Muscle of leg (tissue), 11 donors: ENCODE data around the gene NCKAP5. TPM values are rescaled to one million over a fixed set of nuclear protein-coding genes. Genes with fewer than 3 reads are reported as not detected.
"Not testable (repeated sequence)": the region's sequence is repeated elsewhere in the genome, so short reads cannot be mapped to it uniquely, and the experiment has no call there.

Experiments used
- DNase-seq: peaks from one replicate; pipeline ENCODE4 v3.0.0; 2013
- H3K27ac ChIP-seq: one replicate; pipeline ENCODE4 v1.5.1; 2013; ENCODE audit warnings: mild to moderate bottlenecking, low read length, control low read depth
- H3K27me3 ChIP-seq: one replicate; pipeline ENCODE4 v1.6.1; 2013; ENCODE audit warnings: low read length; ENCODE audit not compliant: control insufficient read depth, insufficient read depth
- H3K36me3 ChIP-seq: one replicate; pipeline ENCODE4 v1.6.1; 2013; ENCODE audit warnings: low read length; ENCODE audit not compliant: control insufficient read depth, insufficient read depth
- H3K4me1 ChIP-seq: one replicate; pipeline ENCODE4 v1.6.1; 2013; ENCODE audit warnings: low read length; ENCODE audit not compliant: control insufficient read depth, insufficient read depth
- H3K4me3 ChIP-seq: one replicate; pipeline ENCODE4 v1.5.1; 2013; ENCODE audit warnings: low read length, control low read depth
- H3K9me3 ChIP-seq: replicated peaks from 2 replicates; pipeline ENCODE4 v1.6.1; 2013; ENCODE audit warnings: low read depth, low read length; ENCODE audit not compliant: control insufficient read depth
- WGBS: methylation state at CpG from one replicate; pipeline ENCODE4 v1.1.5; 2013; ENCODE audit warnings: missing lambda C conversion rate; ENCODE audit not compliant: insufficient coverage; 5-methylcytosine and 5-hydroxymethylcytosine counted together
- polyA plus RNA-seq, 8 donors: library from polyadenylated mRNA; unstranded; fragments of 120-200 nt; gene quantifications; one replicate each; pipeline versions ENCODE4 v1.2.1 to v1.2.3, GENCODE V29; 2013; ENCODE audit warnings: inconsistent platforms in 1 of 8, low replicate concordance in 1 of 8; ENCODE audit not compliant: insufficient read length in 8 of 8, insufficient read depth in 1 of 8
- total RNA-seq: library from RNA; stranded (reverse); fragments of 120-200 nt; gene quantifications from one replicate; pipeline ENCODE4 v1.2.4, GENCODE V29; 2013

NCKAP5 gene
- total and polyA plus RNA-seq, 9 donors, result 3.7 to 8.9 (median 5.0) TPM

- no peak for DNase-seq
- Histone ChIP-seq H3K4me1 (no peaks in the 10 kb centered on the region), H3K9me3 (no peaks in the 10 kb centered on the region), H3K27me3 (no peaks in the 10 kb centered on the region), H3K4me3 (no peak overlapping the region), H3K27ac (no peak overlapping the region), H3K36me3 (no peaks in the 10 kb centered on the region)
These were observed 92.7 kb downstream of the NCKAP5 start for GRCh38 chr2:133475610-133476009.

GRCh38 chr2:133470446-133470845 lies 97.8 kb downstream of the NCKAP5 start:
- not testable (repeated sequence) for H3K27me3 ChIP-seq, DNase-seq, H3K4me1 ChIP-seq, H3K9me3 ChIP-seq, H3K4me3 ChIP-seq, H3K27ac ChIP-seq, H3K36me3 ChIP-seq
- WGBS, result 80% methylated on average over 3 of the region's 13 CpGs

GRCh38 chr2:133462811-133463210 lies 105.5 kb downstream of the NCKAP5 start:
- 38% methylated on average over 2 of the region's 6 CpGs for WGBS
- H3K27me3 ChIP-seq, result no peaks in the 10 kb centered on the region
- H3K9me3 ChIP-seq, result no peaks in the 10 kb centered on the region
- H3K27ac ChIP-seq, result no peak overlapping the region
- no peak for DNase-seq
- H3K36me3 ChIP-seq, result no peaks in the 10 kb centered on the region
- no peak overlapping the region for H3K4me3 ChIP-seq
- H3K4me1 ChIP-seq, result no peaks in the 10 kb centered on the region

DNA sequence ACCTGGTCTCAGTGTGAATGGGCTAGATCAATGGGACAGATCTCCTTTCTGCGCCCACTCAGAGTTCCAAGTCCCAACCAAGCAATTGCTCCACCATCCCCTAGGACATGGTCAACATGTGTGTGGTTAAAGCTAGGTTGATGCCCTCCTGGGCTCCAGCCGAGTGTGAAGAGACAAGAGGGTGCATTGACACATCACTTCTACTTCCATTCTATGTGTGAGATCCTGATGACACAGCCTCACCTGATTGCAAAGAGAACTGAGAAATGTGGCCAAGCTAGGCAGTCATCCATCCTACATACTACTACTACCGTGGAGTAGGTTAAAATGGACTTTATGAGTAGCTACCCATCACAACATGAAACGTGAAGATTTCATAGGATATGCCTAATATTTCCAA lies 106.8 kb downstream of the NCKAP5 start:
- no peaks in the 10 kb centered on the region for H3K4me1 ChIP-seq
- no CpG with 5 or more reads among the region's 4 CpGs for WGBS
- no peaks in the 10 kb centered on the region for H3K27me3 ChIP-seq
- DNase-seq, result no peak
- no peak overlapping the region for H3K4me3 ChIP-seq
- H3K36me3 ChIP-seq, result no peaks in the 10 kb centered on the region
- no peaks in the 10 kb centered on the region for H3K9me3 ChIP-seq
- no peak overlapping the region for H3K27ac ChIP-seq

- Histone ChIP-seq H3K4me1 (no peaks in the 10 kb centered on the region), H3K27me3 (no peaks in the 10 kb centered on the region), H3K9me3 (no peaks in the 10 kb centered on the region), H3K27ac (no peak overlapping the region), H3K4me3 (no peak overlapping the region), H3K36me3 (no peaks in the 10 kb centered on the region)
- no CpG with 5 or more reads among the region's 3 CpGs for WGBS
- DNase-seq, result no peak
These were observed 108.7 kb downstream of the NCKAP5 start for GRCh38 chr2:133459590-133459989.

GRCh38 chr2:133458280-133458679 lies 110.0 kb downstream of the NCKAP5 start:
- Histone ChIP-seq H3K36me3 (no peaks in the 10 kb centered on the region), H3K27me3 (no peaks in the 10 kb centered on the region), H3K9me3 (no peaks in the 10 kb centered on the region), H3K27ac (no peak overlapping the region), H3K4me3 (no peak overlapping the region), H3K4me1 (no peaks in the 10 kb centered on the region)
- no CpG with 5 or more reads among the region's 3 CpGs for WGBS
- no peak for DNase-seq

DNA sequence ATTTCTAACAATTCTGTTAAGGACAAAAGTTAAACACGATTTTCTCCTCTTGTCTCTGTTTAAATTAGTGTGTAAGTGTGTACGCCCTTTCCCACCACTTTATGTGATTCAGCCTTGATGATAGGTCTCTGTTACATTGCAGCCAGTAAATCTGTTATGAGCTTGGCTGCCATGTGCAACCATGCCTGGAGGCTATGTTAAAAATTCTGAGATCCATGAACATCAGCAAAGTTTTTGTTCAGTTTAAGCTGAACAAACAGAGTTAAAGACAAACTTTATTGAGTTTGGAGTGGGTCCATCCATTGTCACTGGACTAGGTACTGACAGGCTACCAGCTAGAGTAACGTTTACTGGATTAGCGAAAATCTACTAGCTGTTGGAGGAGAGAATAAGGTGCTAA lies 110.4 kb downstream of the NCKAP5 start:
- Histone ChIP-seq H3K27ac (no peak overlapping the region), H3K36me3 (no peaks in the 10 kb centered on the region), H3K27me3 (no peaks in the 10 kb centered on the region), H3K4me3 (no peak overlapping the region), H3K4me1 (no peaks in the 10 kb centered on the region), H3K9me3 (no peaks in the 10 kb centered on the region)
- WGBS, result no CpG with 5 or more reads among the region's 4 CpGs
- no peak for DNase-seq

DNA sequence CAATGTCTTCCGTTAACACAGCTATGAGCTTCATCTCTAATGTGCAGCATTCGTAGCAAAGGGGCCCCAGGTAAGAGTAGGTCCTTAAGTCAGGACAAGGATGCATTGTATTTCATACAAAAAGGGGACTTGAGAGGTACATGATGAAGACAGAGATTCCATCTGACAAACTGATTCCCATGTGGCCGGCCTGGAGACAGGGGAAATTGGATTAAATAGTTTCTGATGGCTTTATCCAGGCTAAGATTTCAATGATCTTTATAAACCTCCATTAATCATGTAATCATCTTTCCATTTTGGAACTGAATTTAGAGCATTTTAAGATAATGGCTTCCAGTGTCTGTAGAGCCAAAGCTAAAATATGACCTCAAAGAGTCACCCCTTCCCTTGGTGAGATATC lies 111.3 kb downstream of the NCKAP5 start:
- no peaks in the 10 kb centered on the region for H3K36me3 ChIP-seq
- no peaks in the 10 kb centered on the region for H3K4me1 ChIP-seq
- WGBS, result no CpG with 5 or more reads among the region's 3 CpGs
- H3K9me3 ChIP-seq, result no peaks in the 10 kb centered on the region
- H3K4me3 ChIP-seq, result no peak overlapping the region
- H3K27me3 ChIP-seq, result no peaks in the 10 kb centered on the region
- no peak for DNase-seq
- H3K27ac ChIP-seq, result no peak overlapping the region

DNA sequence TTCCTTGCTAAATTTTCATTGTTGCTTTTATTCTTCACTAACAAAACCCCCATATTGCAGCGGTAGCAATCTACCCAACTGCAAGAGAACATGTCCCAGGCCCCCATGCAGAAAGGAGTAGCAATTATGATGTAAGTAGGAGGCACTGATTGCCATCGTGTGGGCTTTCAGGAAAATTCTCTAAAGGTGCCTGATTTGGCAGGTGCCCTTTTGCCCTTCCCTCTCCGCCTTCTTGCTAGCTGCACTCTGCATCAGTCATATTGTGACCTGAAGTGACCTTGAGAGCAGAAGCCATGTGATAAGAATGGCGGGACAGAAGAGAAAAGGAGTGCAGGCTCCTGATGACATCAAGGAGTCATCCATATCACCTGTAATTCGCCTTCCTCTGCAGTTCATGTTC lies 112.1 kb downstream of the NCKAP5 start:
- Histone ChIP-seq H3K4me1 (no peaks in the 10 kb centered on the region), H3K4me3 (no peak overlapping the region), H3K27ac (no peak overlapping the region), H3K9me3 (no peaks in the 10 kb centered on the region), H3K27me3 (no peaks in the 10 kb centered on the region), H3K36me3 (no peaks in the 10 kb centered on the region)
- no peak for DNase-seq
- 80% methylated on average over 1 of the region's 5 CpGs for WGBS

- Histone ChIP-seq H3K36me3 (no peaks in the 10 kb centered on the region), H3K4me1 (no peaks in the 10 kb centered on the region), H3K27ac (no peak overlapping the region), H3K9me3 (no peaks in the 10 kb centered on the region), H3K4me3 (no peak overlapping the region), H3K27me3 (no peaks in the 10 kb centered on the region)
- DNase-seq, result no peak
- WGBS, result no CpG with 5 or more reads among the region's 1 CpG
These were observed 115.2 kb downstream of the NCKAP5 start for GRCh38 chr2:133453032-133453431.

GRCh38 chr2:133452583-133452982 lies 115.7 kb downstream of the NCKAP5 start:
- DNase-seq, result no peak
- no peaks in the 10 kb centered on the region for H3K9me3 ChIP-seq
- H3K4me3 ChIP-seq, result no peak overlapping the region
- 100% methylated on average over 1 of the region's 2 CpGs for WGBS
- H3K36me3 ChIP-seq, result no peaks in the 10 kb centered on the region
- no peaks in the 10 kb centered on the region for H3K27me3 ChIP-seq
- no peak overlapping the region for H3K27ac ChIP-seq
- no peaks in the 10 kb centered on the region for H3K4me1 ChIP-seq
